IMR-90 (cell line): ENCODE data around the gene GSK3B.

Source experiments
- MXI1 ChIP-seq: IDR thresholded peaks from 2 replicates; pipeline ENCODE4 v1.6.1; 2012; ENCODE audit warnings: low read depth, mild to moderate bottlenecking, low read length, moderate library complexity, borderline replicate concordance
- RCOR1 ChIP-seq: IDR thresholded peaks from 2 replicates; pipeline ENCODE4 v1.6.1; 2012; ENCODE audit warnings: mild to moderate bottlenecking, low read length, improper control_type of control experiment; ENCODE audit not compliant: insufficient replicate concordance
- RFX5 ChIP-seq: IDR thresholded peaks from 2 replicates; pipeline ENCODE4 v1.8.0; 2012; ENCODE audit warnings: low read depth, mild to moderate bottlenecking, low read length, moderate library complexity
- SMC3 ChIP-seq: fragments of 150-350 bp; IDR thresholded peaks from 2 replicates; pipeline ENCODE4 v1.6.1; 2016; ENCODE audit warnings: low read depth, mild to moderate bottlenecking, antibody characterized with exemption, low read length, moderate library complexity
- TF ChIP-seq, protein P1 (sequence below): conservative IDR thresholded peaks from 2 replicates; pipeline ENCODE4 v1.5.1; 2012; ENCODE audit warnings: mild to moderate bottlenecking, low read depth, low read length, improper control_type of control experiment
- TF ChIP-seq, protein P2 (sequence below): fragments of 150-350 bp; IDR thresholded peaks from 2 replicates; pipeline ENCODE4 v1.6.1; 2017; ENCODE audit warnings: mild to moderate bottlenecking, antibody characterized with exemption, low read length, low read depth

DNA sequence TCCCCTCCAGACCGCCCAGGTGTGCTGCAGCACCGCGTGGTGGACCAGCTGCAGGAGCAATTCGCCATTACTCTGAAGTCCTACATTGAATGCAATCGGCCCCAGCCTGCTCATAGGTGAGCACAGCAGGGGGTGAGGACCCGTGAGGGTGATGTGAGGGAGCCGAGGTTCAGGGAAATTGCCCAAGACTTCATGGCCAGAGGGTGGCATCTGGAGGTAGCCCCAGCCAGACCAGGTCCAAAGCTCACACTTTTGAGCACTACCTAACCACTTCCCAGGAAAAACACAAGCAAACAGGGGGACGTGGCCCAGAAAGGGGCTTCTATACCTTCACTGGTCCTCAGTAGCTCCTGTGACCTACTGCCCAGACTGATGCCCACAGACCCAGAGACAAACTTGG lies 278.5 kb downstream of the GSK3B start:
- TF ChIP-seq, protein P1, sequence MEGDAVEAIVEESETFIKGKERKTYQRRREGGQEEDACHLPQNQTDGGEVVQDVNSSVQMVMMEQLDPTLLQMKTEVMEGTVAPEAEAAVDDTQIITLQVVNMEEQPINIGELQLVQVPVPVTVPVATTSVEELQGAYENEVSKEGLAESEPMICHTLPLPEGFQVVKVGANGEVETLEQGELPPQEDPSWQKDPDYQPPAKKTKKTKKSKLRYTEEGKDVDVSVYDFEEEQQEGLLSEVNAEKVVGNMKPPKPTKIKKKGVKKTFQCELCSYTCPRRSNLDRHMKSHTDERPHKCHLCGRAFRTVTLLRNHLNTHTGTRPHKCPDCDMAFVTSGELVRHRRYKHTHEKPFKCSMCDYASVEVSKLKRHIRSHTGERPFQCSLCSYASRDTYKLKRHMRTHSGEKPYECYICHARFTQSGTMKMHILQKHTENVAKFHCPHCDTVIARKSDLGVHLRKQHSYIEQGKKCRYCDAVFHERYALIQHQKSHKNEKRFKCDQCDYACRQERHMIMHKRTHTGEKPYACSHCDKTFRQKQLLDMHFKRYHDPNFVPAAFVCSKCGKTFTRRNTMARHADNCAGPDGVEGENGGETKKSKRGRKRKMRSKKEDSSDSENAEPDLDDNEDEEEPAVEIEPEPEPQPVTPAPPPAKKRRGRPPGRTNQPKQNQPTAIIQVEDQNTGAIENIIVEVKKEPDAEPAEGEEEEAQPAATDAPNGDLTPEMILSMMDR: no peak
- TF ChIP-seq SMC3: no peak
- no peak for TF ChIP-seq MXI1
- TF ChIP-seq, protein P2, sequence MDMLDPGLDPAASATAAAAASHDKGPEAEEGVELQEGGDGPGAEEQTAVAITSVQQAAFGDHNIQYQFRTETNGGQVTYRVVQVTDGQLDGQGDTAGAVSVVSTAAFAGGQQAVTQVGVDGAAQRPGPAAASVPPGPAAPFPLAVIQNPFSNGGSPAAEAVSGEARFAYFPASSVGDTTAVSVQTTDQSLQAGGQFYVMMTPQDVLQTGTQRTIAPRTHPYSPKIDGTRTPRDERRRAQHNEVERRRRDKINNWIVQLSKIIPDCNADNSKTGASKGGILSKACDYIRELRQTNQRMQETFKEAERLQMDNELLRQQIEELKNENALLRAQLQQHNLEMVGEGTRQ: no peak
- no peak for TF ChIP-seq RCOR1
- TF ChIP-seq RFX5: no peak
